Prostate gland (tissue), 2 donors: Measurements from ENCODE around the gene KIAA0753.

Experiments used
- CTCF ChIP-seq, 4 experiments: fragments of 200-600 bp in 2 of 4; fragments of 450-650 bp in 2 of 4; sonication (generic) in 2 of 4; IDR thresholded peaks; 1 replicate in 3 of 4; 2 replicates in 1 of 4; pipeline ENCODE4 v1.5.1; 2016 to 2019; ENCODE audit warnings: antibody characterized with exemption in 4 of 4, mild to moderate bottlenecking in 2 of 4, moderate library complexity in 2 of 4
- POLR2A ChIP-seq: fragments of 450-650 bp; IDR thresholded peaks from one replicate; pipeline ENCODE4 v1.6.1; 2016; ENCODE audit warnings: antibody characterized with exemption, mild to moderate bottlenecking

GRCh38 chr17:6666557-6666956 lies 26.0 kb upstream of the KIAA0753 start:
- TF ChIP-seq CTCF (IDR thresholded peaks at IDR 0.05) (no peak), POLR2A (no peak)
